ENCODE results near the gene ACADSB.

ACADSB gene

GRCh38 chr10:122997864-122998263, 10.9 kb upstream of the ACADSB start:
- H3K36me3 ChIP-seq (replicated peaks) = peaks cover 9% of the 10 kb centered on the region

DNA sequence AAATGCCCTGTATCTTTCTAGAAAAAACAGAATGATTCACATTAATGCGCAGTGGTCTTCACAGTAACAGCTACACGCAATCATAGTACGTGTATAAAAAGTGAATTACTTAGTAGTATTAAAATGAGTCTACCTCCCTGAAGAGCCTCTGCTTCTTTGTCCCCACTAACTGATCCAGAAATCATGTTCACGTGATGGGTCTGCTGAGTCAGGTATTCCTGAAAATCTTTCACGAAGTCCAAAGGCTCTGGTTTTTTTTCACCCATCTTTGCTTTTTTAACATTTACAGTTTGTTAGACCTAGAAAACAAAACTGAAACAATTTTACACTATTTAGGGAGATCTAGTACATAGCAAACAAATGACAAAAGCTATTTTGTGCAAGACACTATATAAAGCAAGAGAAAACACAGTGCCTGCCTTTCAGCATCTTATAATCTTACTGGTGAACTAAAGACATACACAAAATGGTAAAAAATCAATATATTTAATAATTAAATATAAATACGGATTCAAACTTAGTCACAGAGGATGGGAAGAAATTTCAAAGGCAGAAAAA, 10.4 kb upstream of the ACADSB start:
- H3K4me3 ChIP-seq (ENCODE audit: low read depth, low read length) = no peak overlapping the region
- DNase-seq = no peak
- no peak overlapping the region for H3K27ac ChIP-seq
- in situ Hi-C loops (cut with HindIII; ENCODE audit: low pct_ligation_motif_present, low sequenced_read_pairs) = no loop called here
- peaks cover 9% of the 10 kb centered on the region for H3K36me3 ChIP-seq (replicated peaks)
- no peaks in the 10 kb centered on the region for H3K27me3 ChIP-seq (replicated peaks)
- TF ChIP-seq, protein P1, sequence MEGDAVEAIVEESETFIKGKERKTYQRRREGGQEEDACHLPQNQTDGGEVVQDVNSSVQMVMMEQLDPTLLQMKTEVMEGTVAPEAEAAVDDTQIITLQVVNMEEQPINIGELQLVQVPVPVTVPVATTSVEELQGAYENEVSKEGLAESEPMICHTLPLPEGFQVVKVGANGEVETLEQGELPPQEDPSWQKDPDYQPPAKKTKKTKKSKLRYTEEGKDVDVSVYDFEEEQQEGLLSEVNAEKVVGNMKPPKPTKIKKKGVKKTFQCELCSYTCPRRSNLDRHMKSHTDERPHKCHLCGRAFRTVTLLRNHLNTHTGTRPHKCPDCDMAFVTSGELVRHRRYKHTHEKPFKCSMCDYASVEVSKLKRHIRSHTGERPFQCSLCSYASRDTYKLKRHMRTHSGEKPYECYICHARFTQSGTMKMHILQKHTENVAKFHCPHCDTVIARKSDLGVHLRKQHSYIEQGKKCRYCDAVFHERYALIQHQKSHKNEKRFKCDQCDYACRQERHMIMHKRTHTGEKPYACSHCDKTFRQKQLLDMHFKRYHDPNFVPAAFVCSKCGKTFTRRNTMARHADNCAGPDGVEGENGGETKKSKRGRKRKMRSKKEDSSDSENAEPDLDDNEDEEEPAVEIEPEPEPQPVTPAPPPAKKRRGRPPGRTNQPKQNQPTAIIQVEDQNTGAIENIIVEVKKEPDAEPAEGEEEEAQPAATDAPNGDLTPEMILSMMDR (IDR thresholded peaks at IDR 0.05; ENCODE audit: low read depth, low read length, missing control alignments) = no peak

More at GRCh38 chr10:122997864-122998263, 10.9 kb upstream of the ACADSB start:
- Histone ChIP-seq H3K27me3 (replicated peaks) (no peaks in the 10 kb centered on the region), H3K27ac (no peak overlapping the region), H3K4me3 (ENCODE audit: low read depth, low read length) (no peak overlapping the region)
- TF ChIP-seq, protein P1 (IDR thresholded peaks at IDR 0.05; ENCODE audit: low read depth, low read length, missing control alignments) = no peak
- DNase-seq = no peak
- in situ Hi-C loops (cut with HindIII; ENCODE audit: low pct_ligation_motif_present, low sequenced_read_pairs) = no loop called here

- TF ChIP-seq, protein P1 (IDR thresholded peaks at IDR 0.05; ENCODE audit: low read depth, low read length, missing control alignments) = no peak
Observed at GRCh38 chr10:122998934-122999333, 9.9 kb upstream of the ACADSB start.

DNA sequence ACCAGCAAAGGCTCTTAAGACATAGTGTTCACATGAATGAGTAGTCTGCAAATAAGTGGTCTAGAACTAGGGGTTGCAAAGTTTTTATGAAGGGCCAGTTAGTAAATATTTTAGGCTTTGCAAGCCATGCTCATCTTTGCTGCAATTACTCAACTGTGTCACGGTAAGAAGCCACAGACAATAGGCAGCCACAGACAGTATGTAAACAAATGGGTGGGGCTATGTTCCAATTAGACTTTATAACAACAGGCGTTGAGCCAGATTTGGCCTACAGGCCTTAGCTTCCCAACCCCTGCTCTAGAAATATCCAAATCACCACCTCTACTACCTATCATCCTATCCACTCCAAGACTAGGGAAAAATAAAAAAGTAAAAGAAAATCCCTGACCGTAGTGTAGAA, 9.5 kb upstream of the ACADSB start:
- H3K27ac ChIP-seq = no peak overlapping the region
- TF ChIP-seq, protein P1 (IDR thresholded peaks at IDR 0.05; ENCODE audit: low read depth, low read length, missing control alignments) = no peak
- DNase-seq = no peak
- H3K4me3 ChIP-seq (ENCODE audit: low read depth, low read length) = no peak overlapping the region
- H3K36me3 ChIP-seq (replicated peaks) = peaks cover 9% of the 10 kb centered on the region
- in situ Hi-C loops (cut with HindIII; ENCODE audit: low pct_ligation_motif_present, low sequenced_read_pairs) = no loop called here
- H3K27me3 ChIP-seq (replicated peaks) = no peaks in the 10 kb centered on the region

More at GRCh38 chr10:122998934-122999333, 9.9 kb upstream of the ACADSB start:
- Histone ChIP-seq H3K27ac (no peak overlapping the region), H3K4me3 (ENCODE audit: low read depth, low read length) (no peak overlapping the region), H3K36me3 (replicated peaks) (peaks cover 9% of the 10 kb centered on the region), H3K27me3 (replicated peaks) (no peaks in the 10 kb centered on the region)
- no peak for DNase-seq
- in situ Hi-C loops (cut with HindIII; ENCODE audit: low pct_ligation_motif_present, low sequenced_read_pairs) = no loop called here

- H3K36me3 ChIP-seq (replicated peaks) = peaks cover 9% of the 10 kb centered on the region
- DNase-seq = no peak
- no peaks in the 10 kb centered on the region for H3K27me3 ChIP-seq (replicated peaks)
- no peak overlapping the region for H3K4me3 ChIP-seq (ENCODE audit: low read depth, low read length)
- TF ChIP-seq, protein P1 (IDR thresholded peaks at IDR 0.05; ENCODE audit: low read depth, low read length, missing control alignments) = no peak
- H3K27ac ChIP-seq = no peak overlapping the region
- in situ Hi-C loops (cut with HindIII; ENCODE audit: low pct_ligation_motif_present, low sequenced_read_pairs) = no loop called here
Observed at GRCh38 chr10:123000155-123000554, 8.7 kb upstream of the ACADSB start.

DNA sequence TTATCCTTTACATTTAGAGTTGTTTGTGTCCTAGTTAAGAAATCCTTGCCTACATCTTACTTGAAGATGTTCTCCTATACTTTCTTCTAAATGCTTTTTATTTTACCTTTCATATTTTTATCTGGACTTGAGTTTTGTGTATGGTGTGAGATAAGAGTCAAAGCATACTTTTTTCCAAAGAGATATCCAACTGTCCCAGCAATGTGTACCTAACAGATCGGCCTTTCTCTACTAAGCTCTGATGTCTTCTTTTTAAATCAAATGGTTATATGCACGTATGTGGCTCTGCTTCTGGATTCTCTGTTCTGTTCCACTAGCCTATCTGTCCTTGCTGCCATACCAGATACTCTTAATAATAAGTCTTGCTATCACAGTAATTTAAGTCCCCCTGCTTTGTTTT, 7.4 kb upstream of the ACADSB start:
- TF ChIP-seq, protein P1 (IDR thresholded peaks at IDR 0.05; ENCODE audit: low read depth, low read length, missing control alignments) = no peak
- peaks cover 3% of the 10 kb centered on the region for H3K36me3 ChIP-seq (replicated peaks)
- H3K27me3 ChIP-seq (replicated peaks) = no peaks in the 10 kb centered on the region
- no peak overlapping the region for H3K27ac ChIP-seq
- in situ Hi-C loops (cut with HindIII; ENCODE audit: low pct_ligation_motif_present, low sequenced_read_pairs) = no loop called here
- DNase-seq = no peak
- no peak overlapping the region for H3K4me3 ChIP-seq (ENCODE audit: low read depth, low read length)

All from brain microvascular endothelial cell (primary cell).